SK-N-SH (cell line): ENCODE data around the gene TREML4.

Experiments
- SIN3A ChIP-seq: IDR thresholded peaks from 2 replicates; pipeline ENCODE4 v1.6.1; 2012; ENCODE audit warnings: low read depth, mild to moderate bottlenecking, low read length, moderate library complexity, borderline replicate concordance
- TAF1 ChIP-seq: IDR thresholded peaks from 2 replicates; pipeline ENCODE4 v1.6.1; 2012; ENCODE audit warnings: low read depth, mild to moderate bottlenecking, low read length, moderate library complexity, borderline replicate concordance
- TEAD4 ChIP-seq: IDR thresholded peaks from 2 replicates; pipeline ENCODE4 v1.4.0; 2012; ENCODE audit warnings: mild to moderate bottlenecking, borderline replicate concordance; ENCODE audit not compliant: insufficient read depth
- TF ChIP-seq, protein P1 (sequence below): fragments of 200-600 bp; sonication (generic); IDR thresholded peaks from 2 replicates; pipeline ENCODE4 v1.6.1; 2017; ENCODE audit warnings: antibody characterized with exemption, mild to moderate bottlenecking, moderate library complexity

DNA sequence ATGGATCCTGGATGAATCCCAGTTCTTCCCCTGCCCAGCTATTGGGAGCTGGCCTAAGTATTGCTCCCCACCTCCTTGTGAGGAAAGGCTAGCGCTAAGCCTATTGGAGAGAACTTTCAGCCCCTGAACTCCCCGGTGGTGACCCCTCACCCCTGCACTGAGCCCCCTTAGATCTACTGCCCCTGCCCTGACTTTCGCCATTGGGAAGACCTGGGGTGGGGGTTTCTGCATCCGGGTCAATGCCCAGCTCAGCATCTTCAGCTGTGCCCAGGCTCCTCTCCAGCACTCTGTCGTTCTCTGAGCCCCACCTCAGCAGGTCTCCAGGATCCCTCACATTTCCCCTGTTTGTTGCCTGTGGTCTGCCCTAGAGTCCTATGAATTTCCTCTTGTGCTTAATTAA is 9.0 kb downstream of the TREML4 start:
- TF ChIP-seq, protein P1, sequence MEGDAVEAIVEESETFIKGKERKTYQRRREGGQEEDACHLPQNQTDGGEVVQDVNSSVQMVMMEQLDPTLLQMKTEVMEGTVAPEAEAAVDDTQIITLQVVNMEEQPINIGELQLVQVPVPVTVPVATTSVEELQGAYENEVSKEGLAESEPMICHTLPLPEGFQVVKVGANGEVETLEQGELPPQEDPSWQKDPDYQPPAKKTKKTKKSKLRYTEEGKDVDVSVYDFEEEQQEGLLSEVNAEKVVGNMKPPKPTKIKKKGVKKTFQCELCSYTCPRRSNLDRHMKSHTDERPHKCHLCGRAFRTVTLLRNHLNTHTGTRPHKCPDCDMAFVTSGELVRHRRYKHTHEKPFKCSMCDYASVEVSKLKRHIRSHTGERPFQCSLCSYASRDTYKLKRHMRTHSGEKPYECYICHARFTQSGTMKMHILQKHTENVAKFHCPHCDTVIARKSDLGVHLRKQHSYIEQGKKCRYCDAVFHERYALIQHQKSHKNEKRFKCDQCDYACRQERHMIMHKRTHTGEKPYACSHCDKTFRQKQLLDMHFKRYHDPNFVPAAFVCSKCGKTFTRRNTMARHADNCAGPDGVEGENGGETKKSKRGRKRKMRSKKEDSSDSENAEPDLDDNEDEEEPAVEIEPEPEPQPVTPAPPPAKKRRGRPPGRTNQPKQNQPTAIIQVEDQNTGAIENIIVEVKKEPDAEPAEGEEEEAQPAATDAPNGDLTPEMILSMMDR = no peak
- TF ChIP-seq TAF1 (no peak), TEAD4 (no peak), SIN3A (no peak)
